NOMO-1 treated with DMSO at 0.1 percent for 48 hours (cell line): Measurements from ENCODE around the gene ANKRD22.

Experiments
- DNase-seq: peaks from one replicate; lab custom pipeline; 2025; ENCODE audit not compliant: unreplicated experiment; lab: John Stamatoyannopoulos, UW

ANKRD22 gene

DNA sequence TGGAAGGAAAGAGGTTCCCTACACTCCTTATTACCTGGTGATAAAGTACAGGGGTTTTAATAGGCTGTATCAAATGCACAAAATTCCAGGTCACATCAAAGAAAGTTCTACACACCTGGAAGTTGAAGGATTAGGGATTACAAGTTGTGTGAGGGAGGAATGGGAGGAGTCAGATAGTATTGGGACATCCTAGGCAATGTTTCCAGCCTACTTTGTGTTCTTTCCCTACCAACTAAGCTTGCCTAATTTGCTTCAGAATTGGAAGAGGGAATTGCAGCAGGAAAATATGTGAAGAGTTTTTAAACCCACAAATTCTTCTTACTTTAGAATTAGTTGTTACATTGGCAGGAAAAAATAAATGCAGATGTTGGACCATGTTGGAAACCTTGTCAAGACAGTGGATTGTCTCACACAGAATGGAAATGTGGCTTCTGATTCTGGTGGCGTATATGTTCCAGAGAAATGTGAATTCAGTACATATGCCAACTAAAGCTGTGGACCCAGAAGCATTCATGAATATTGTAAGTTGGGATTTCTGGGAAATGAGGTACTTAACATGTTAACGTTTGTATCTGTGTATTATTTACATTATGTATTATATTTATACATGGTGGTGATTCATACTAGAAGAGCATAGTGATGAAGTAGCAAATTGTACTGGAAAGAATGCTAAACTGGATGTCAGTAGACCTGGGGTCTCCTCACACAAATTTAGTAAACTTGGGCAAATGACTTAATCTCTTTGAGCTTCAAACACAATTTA lies 48.9 kb downstream of the ANKRD22 start, which contains the start of gene LIPM:
LIPM (plus strand) TSS at position 208 of the 763 bp plus-strand sequence; CDS start at position 375, 167 bp downstream.
- DNase-seq: no peak

DNA sequence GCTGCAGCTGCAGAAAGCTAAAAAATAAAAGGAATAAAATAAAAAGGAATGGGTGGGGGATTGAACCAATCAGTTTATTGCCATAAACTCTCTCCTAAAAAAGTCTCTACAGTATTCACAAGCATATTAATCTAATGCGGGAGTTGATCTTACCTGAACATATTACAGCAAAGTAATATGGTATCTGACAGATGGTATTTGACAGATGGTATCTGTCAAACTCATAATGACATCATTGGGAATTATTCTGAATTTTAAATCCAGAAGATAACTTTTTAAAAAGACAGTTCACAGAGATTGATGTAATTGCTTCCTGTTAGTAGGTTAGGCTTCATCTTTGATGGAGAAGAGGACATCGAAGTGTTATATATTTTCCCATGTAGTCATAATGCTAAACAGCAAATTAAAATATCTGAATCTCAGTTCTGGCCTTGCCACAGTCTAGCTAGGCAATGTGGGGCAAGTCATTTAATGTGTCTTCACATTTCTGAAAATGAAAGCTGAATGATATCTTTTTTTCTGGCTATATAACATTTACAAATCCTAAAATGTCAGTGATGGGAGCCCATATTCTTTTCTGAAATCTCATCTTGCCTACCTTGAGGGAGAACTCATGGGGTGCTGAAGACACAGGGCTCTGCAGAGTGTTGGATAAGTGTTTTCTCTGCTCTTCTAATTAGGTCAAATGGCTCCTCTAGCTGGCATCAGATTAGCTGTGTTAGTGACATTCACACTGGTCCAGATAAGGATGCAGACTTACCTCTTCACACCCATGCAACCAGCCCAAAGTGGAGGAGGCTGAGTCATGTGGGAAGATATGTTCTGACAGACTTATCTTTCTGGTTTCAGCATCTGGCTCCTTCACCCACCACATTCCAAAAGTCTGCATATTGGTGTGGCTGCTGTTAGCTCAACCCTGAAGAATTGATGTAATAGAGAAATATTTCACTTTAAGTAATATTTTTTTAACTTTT lies 51.2 kb downstream of the ANKRD22 start:
- DNase-seq: no peak

DNA sequence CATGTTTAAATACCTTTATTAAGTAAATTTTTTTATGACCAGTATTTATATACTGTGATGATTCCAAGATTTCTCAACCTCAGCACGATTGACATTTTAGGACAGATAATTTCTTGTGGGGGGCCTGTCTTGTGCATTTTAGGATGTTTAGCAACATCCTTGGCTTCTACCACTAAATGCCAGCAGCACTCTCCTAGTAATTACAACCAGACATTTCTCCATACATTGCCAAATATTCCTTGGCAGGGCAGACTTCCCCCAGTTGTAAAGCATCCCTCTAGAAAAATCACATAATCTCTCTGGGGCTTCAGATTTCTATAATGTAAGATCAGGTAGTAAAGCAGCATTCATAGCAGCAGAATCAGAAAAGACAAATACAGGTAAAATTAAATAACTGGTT lies 56.9 kb downstream of the ANKRD22 start:
- DNase-seq: no peak

DNA sequence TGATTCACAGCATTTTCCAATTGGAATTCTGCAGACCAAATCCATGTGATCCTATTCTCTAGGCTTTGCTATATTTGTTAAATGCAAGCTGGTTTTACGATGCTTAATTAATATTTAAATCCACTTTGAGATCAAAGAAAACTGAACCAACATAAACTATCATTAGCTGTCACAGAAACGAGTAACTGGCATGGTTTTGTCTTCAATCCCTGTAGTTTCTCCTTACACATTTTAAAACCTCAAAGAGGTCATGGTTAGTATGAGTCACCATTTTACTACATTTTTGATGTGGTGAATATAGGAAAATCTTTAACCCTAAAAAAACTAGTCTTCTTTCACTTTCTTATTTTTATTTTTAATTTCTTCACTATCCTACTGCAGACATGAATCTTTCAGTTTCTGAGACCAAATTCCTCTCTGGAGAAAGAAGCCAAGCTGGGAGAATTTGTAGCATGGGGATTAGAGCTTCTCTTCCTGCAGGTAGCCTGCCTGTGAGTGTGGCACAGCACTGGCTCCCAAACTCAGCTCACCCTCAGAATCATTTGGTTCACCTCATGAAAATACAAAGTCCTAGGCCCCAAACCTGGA lies 57.8 kb downstream of the ANKRD22 start:
- peak; percentile 43 for DNase-seq

DNA sequence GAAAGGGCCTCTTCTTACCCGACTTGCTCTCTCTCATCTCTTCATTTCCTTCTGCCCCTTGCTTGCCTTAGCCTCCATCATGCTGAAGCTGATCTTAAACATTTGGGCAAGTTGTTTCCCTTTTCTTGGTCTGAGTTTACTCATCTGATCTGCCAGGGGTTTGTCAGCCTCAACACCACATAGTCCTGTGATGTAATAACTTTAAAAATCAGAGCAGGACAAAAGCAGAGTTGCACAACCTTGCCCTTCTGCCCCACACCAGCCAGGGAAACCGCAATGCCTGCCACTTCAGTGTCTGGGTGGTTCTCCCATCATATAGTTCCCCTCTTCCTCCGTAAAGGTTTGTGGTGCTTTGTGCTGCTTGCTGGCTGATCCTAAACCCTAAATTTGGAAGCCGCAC lies 59.0 kb downstream of the ANKRD22 start:
- DNase-seq: peak; percentile 95

DNA sequence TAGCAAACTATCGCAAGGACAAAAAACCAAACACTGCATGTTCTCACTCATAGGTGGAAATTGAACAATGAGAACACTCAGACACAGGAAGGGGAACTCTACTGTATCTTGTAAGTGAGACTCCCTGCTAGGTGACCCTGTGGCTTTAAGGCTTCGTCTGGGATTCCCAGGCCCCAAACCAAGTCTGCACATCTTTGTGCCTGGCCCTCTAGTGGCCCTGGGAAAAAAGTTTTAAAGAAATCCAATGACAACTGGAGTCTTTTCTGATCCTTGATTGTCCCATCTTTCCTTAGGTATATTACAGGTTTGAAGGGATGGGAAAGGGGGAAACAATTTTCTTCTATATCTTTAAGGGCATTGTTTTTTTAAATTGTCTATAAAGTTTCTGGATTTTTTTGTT lies 59.7 kb downstream of the ANKRD22 start:
- no peak for DNase-seq

DNA sequence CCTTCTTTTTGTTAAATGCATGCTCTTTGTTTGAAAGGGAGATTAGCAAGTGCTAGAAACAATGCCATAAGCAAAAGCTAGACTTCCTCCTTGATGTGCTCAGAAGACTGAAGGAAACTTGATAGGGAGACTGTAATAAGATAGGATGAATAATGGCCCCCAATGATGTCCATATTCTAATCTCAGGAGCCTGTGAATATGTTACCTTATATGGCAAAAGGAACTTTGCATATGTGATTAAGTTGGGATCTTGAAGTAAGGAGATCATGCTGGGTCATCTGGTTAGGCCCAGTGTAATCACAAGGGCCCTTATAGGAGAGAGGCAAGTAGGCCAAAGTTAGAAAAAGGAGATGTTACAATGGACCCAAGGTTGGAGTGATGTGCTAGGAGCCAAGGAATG lies 62.7 kb downstream of the ANKRD22 start:
- DNase-seq: no peak

DNA sequence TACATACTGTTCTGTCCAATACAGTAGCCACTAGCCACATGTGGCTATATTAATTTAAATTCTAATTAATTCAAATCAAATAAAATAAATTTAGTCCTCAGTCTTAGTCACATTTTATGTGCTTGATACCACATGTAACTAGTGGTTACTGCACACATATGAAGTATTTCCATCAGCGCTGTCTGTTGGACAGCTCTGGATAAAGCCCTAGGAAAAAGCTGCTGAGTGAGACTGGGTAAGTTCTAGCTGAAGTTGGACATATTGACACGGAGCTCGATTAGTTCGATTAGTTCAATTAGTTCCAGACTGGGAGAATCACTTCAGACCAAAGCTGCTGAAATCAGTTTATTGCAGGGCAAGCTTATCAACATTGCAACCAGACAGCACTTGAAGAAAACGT lies 64.2 kb downstream of the ANKRD22 start:
- DNase-seq: no peak

DNA sequence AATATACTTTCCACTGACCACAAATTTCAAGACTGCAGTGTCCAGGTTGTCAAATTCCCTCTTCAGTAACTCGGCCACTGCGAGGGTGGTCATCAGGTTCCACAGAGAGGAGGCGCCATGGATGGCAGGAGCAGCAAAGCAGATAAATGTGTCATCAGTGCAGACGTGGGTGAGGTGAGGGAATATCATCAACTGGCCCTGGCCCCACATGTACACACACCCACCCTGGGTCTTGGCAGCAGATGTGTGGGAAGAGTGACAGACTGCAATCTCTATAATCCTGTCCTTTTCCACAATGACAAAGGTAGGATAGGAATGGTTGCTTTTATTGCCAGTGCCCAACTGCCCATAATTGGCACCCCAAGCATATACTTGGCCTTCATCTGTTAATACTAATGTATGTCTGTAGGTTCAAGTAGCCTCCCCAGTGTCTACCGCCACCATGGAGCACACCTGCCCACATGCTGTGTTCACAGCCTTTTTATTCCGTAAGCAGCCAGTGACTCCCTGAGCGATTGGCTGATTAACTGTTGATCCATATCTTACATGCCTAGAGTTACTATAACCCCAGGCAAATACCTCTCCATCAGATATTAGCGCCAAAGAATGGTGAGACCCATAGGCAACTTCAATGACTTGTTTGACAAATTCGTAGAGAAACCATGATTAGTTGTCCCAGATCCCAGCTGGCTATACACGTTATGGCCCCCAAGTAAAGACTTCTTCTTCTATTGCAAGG lies 65.4 kb downstream of the ANKRD22 start:
- no peak for DNase-seq

DNA sequence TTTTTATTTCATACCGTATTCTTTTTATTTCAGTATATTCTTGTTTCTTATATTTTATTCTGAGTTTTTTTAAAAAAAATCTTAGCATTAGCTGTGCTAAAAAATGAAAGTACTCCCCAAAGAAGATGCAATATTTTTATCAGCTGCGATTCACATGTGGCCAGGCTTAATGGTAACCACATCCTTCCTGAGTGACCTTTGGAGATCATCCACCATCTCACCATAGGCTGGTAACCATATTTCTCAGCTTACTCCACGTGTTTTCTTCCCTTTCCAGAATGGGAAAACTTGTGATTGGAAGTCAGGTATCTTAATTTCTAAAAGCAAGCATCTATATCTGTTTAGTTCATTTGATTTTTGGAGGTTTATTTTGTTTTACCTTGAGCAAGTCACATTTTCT lies 67.9 kb downstream of the ANKRD22 start:
- no peak for DNase-seq

DNA sequence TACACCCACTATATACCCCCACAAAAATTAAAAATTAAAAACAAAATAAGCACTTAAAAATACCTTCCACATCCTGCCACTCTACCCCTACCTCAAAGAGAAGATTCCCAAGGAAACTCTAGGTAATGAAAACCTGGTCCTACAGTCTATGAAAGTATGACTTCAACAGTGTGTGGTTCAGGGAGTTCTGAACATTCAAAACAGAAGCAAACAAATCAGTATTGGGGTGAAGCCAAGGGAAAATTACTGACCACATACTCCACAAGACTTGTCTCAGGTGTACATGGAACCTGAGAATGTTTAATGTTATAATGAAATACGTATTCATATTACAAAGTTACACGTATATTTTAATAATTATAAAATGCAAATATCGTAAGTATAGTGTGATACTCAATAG lies 69.4 kb downstream of the ANKRD22 start:
- DNase-seq: no peak

DNA sequence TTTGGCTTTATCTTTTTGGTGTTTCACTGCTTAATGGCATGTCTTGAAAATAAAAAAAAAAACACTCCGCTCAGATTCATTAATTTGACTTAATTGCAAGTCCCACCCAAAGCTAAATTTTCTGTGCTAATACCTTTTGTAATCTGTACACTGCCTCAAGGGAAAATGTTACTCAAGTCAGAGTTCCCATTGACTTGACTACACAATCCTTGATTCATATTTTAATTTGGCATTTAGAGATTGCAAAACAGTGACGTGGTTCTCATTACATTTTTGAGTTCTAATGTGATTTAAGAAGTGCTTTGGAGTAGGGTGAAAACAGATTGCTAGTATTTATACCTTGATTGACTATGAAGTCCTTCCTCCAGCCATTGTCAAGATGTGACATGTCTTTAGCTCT lies 70.4 kb downstream of the ANKRD22 start:
- DNase-seq: no peak
